ENCODE data around the gene GSAP. TPM values are rescaled to one million over a fixed set of nuclear protein-coding genes. Genes with fewer than 3 reads are reported as not detected.

The GSAP gene
- total and polyA plus RNA-seq, 2 of the 4 experiments (the other 2 are of a cell fraction) = 1.6 to 1.8 TPM

GRCh38 chr7:77337456-77337990, 78.6 kb downstream of the GSAP start:
- Histone ChIP-seq H2BK5ac (ENCODE audit: low read depth, low read length, poor library complexity, severe bottlenecking) (no peak overlapping the region), H3K4me3 (ENCODE audit: insufficient read depth, low read depth, low read length) (no peak overlapping the region), H3K27me3 (ENCODE audit: control insufficient read depth, insufficient read depth, low read length) (no peaks in the 10 kb centered on the region), H2AK9ac (replicated peaks; ENCODE audit: low read depth, low read length, poor library complexity) (no peak overlapping the region), H4K8ac (ENCODE audit: low read depth in 2 of 2, low read length in 2 of 2) (no peak overlapping the region; a peak in 1 of 4 replicates), H3K27ac (ENCODE audit: insufficient read depth, low read length) (no peak overlapping the region), H3K18ac (ENCODE audit: low read depth, low read length) (no peak overlapping the region), H2BK15ac (ENCODE audit: low read depth, low read length) (peak overlapping the region; percentile 76; the same call in 2 of the 3 replicates), H3K9ac (ENCODE audit: low read depth, low read length) (no peak overlapping the region), H2AFZ (replicated peaks; ENCODE audit: low read length, poor library complexity) (no peak overlapping the region), H3K23ac (ENCODE audit: low read depth, low read length) (no peak overlapping the region), H3K79me1 (ENCODE audit: low read depth in 1 of 2, low read length in 2 of 2) (no peaks in the 10 kb centered on the region), H3K36me3 (ENCODE audit: control insufficient read depth, insufficient read depth, low read length) (no peaks in the 10 kb centered on the region), H3K56ac (ENCODE audit: extremely low read depth, insufficient read depth, low read length) (no peak overlapping the region), H2BK120ac (ENCODE audit: low read depth, low read length) (peak overlapping the region; percentile 34; the same call in 1 of the 2 replicates), H3K4me1 (ENCODE audit: control insufficient read depth, insufficient read depth, low read length) (peaks cover 3% of the 10 kb centered on the region), H4K20me1 (ENCODE audit: insufficient read depth, low read length) (no peaks in the 10 kb centered on the region), H2AK5ac (ENCODE audit: low read depth, low read length) (peak overlapping the region; percentile 90; the same call in 1 of the 2 replicates), H3K9me3 (ENCODE audit: control insufficient read depth, insufficient read depth, low read length) (no peaks in the 10 kb centered on the region), H4K5ac (ENCODE audit: low read depth, low read length) (no peak overlapping the region), H4K91ac (ENCODE audit: insufficient read depth, low read depth, low read length) (peak overlapping the region; percentile 41; the same call in 1 of the 2 replicates), H3K4ac (ENCODE audit: low read depth, low read length) (peak overlapping the region; percentile 59; the same call in 1 of the 2 replicates), H3K14ac (replicated peaks; ENCODE audit: low read depth, low read length) (peak overlapping the region; percentile 83; the same call in 1 of the 2 replicates), H3K4me2 (ENCODE audit: low read depth, low read length) (no peak overlapping the region), H3K9me1 (ENCODE audit: insufficient read depth, low read length) (peaks cover 7% of the 10 kb centered on the region; the same call in 1 of the 2 replicates), H2BK20ac (ENCODE audit: low read depth, low read length) (peak overlapping the region; percentile 38; the same call in 1 of the 2 replicates)
- no CpG with 5 or more reads among the region's 2 CpGs for WGBS, 2 experiments (ENCODE audit: extremely low coverage in 2 of 2, insufficient read length in 1 of 2)
- no TSS peak for BruUV-seq (replicated peaks)
- intact Hi-C loops (cut with micrococcal nuclease) = loop anchor here (5.0 kb wide), 1 partner anchor 205 kb away; no protein-coding TSS in a partner anchor
- ChIA-PET CTCF (no interaction called here), POLR2A (ENCODE audit: unreplicated experiment) (interaction anchor here (0.6 kb wide), 1 partner anchor 75 kb away, joined by 10 read pairs; no protein-coding TSS in a partner anchor)
- dilution Hi-C loops (cut with HindIII; ENCODE audit: low sequenced_read_pairs, unreplicated experiment) = no loop called here
- TF ChIP-seq USF2 (IDR thresholded peaks at IDR 0.05; ENCODE audit: low read depth, low read length) (no peak), MAFK (IDR thresholded peaks at IDR 0.05; ENCODE audit: low read depth, low read length) (no peak), FOS (IDR thresholded peaks at IDR 0.05; ENCODE audit: low read depth, low read length) (no peak), SMC3 (IDR thresholded peaks at IDR 0.05; ENCODE audit: low read depth, low read length) (no peak), RFX5 (IDR thresholded peaks at IDR 0.05; ENCODE audit: low read depth, low read length) (no peak), RCOR1 (IDR thresholded peaks at IDR 0.05; ENCODE audit: insufficient replicate concordance, low read length) (no peak)
- in situ Hi-C loops (cut with MboI; ENCODE audit: low sequenced_read_pairs) = no loop called here
- ATAC-seq (ENCODE audit: low read depth) = no peak
- peak; percentile 27 for DNase-seq

Measured in IMR-90 (cell line).